Measurements from ENCODE around the gene UPP2. TPM values are rescaled to one million over a fixed set of nuclear protein-coding genes. Genes with fewer than 3 reads are reported as not detected.

Gene UPP2
- total and polyA plus RNA-seq, 2 of the 13 experiments (the other 11 are each of a cell fraction or from before 2014, with no cell fraction given): 0.07 to 0.28 TPM

GRCh38 chr2:158130832-158131473, 29.3 kb downstream of the UPP2 start (continued):
- TF ChIP-seq ZNF564 (CRISPR knock-in tag; IDR thresholded peaks at IDR 0.05) (0 out of 2 replicates have a peak, but pooled peaks have one; percentile 78), ZNF225 (CRISPR knock-in tag; IDR thresholded peaks at IDR 0.05) (no peak), PCBP1 (IDR thresholded peaks at IDR 0.05; ENCODE audit: borderline replicate concordance, low read depth, low read length) (no peak), ZFP62 (CRISPR knock-in tag; IDR thresholded peaks at IDR 0.05) (no peak), SKI (IDR thresholded peaks at IDR 0.05; ENCODE audit: partially characterized antibody) (no peak), TP53 (CRISPR knock-in tag; conservative IDR thresholded peaks at IDR 0.05) (no peak), ZNF235 (CRISPR knock-in tag; IDR thresholded peaks at IDR 0.05; ENCODE audit: borderline replicate concordance) (no peak), TMF1 (CRISPR knock-in tag; IDR thresholded peaks at IDR 0.05; ENCODE audit: low read depth) (no peak), ZNF282 (IDR thresholded peaks at IDR 0.05; ENCODE audit: partially characterized antibody) (no peak), SALL2 (CRISPR knock-in tag; IDR thresholded peaks at IDR 0.05) (no peak), ZNF788 (CRISPR knock-in tag; IDR thresholded peaks at IDR 0.05; ENCODE audit: borderline replicate concordance) (no peak), ZMAT5 (CRISPR knock-in tag; IDR thresholded peaks at IDR 0.05; ENCODE audit: borderline replicate concordance, low read depth) (no peak), ZNF17 (CRISPR knock-in tag; IDR thresholded peaks at IDR 0.05) (no peak), ZNF710 (CRISPR knock-in tag; IDR thresholded peaks at IDR 0.05; ENCODE audit: borderline replicate concordance) (peak; percentile 54; the same call in 1 of the 2 replicates), PRPF4 (IDR thresholded peaks at IDR 0.05; ENCODE audit: low read depth, low read length, poor library complexity, severe bottlenecking) (peak; percentile 60), NR2F6 (IDR thresholded peaks at IDR 0.05) (peak; percentile 79), NR2F6 (CRISPR knock-in tag; IDR thresholded peaks at IDR 0.05) (peak; percentile 86), HOXD1 (CRISPR knock-in tag; IDR thresholded peaks at IDR 0.05) (peak; percentile 89), HBP1 (CRISPR knock-in tag; IDR thresholded peaks at IDR 0.05; ENCODE audit: low read depth) (peak; percentile 74; the same call in 1 of the 2 replicates), LCORL (IDR thresholded peaks at IDR 0.05) (no peak), LCORL (CRISPR knock-in tag; IDR thresholded peaks at IDR 0.05) (peak; percentile 39; the same call in 1 of the 2 replicates), GLMP (CRISPR knock-in tag; IDR thresholded peaks at IDR 0.05; ENCODE audit: borderline replicate concordance) (no peak), SRY (CRISPR knock-in tag; IDR thresholded peaks at IDR 0.05) (no peak), ZNF251 (CRISPR knock-in tag; IDR thresholded peaks at IDR 0.05) (no peak), ZNF75D (CRISPR knock-in tag; IDR thresholded peaks at IDR 0.05; ENCODE audit: borderline replicate concordance) (no peak), ZNF598 (CRISPR knock-in tag; IDR thresholded peaks at IDR 0.05; ENCODE audit: borderline replicate concordance) (no peak)
